ENCODE measurements around the gene MZB1. TPM values are rescaled to one million over a fixed set of nuclear protein-coding genes. Genes with fewer than 3 reads are reported as not detected.
A peak's percentile ranks its signal among the peaks of the same experiment; 100 is the strongest.

The MZB1 gene
- total RNA-seq, 1 donor from 2014 or later = 5.2 TPM

- Histone ChIP-seq H3K27ac (no peak overlapping the region), H3K27me3 (no peaks in the 10 kb centered on the region), H3K4me1 (peaks cover 6% of the 10 kb centered on the region), H3K9me3 (no peaks in the 10 kb centered on the region), H3K4me3 (no peak overlapping the region), H3K36me3 (no peaks in the 10 kb centered on the region)
- TF ChIP-seq CTCF (IDR thresholded peaks at IDR 0.05) = no peak
- intact Hi-C loops (cut with DNase I) = no loop called here
- no peak for ATAC-seq
- DNase-seq = no peak
Measured at GRCh38 chr5:139408191-139408590, 18.5 kb upstream of the MZB1 start.

GRCh38 chr5:139407517-139407916 lies 17.8 kb upstream of the MZB1 start:
- intact Hi-C loops (cut with DNase I) = no loop called here
- Histone ChIP-seq H3K27me3 (no peaks in the 10 kb centered on the region), H3K4me1 (peaks cover 6% of the 10 kb centered on the region), H3K36me3 (no peaks in the 10 kb centered on the region), H3K4me3 (no peak overlapping the region), H3K9me3 (no peaks in the 10 kb centered on the region), H3K27ac (no peak overlapping the region)
- no peak for TF ChIP-seq CTCF (IDR thresholded peaks at IDR 0.05)
- DNase-seq (no peak), ATAC-seq (no peak)

- Histone ChIP-seq H3K4me1 (peaks cover 6% of the 10 kb centered on the region), H3K27me3 (no peaks in the 10 kb centered on the region), H3K4me3 (no peak overlapping the region), H3K9me3 (no peaks in the 10 kb centered on the region), H3K27ac (no peak overlapping the region), H3K36me3 (no peaks in the 10 kb centered on the region)
- no peak for DNase-seq
- no peak for TF ChIP-seq CTCF (IDR thresholded peaks at IDR 0.05)
- intact Hi-C loops (cut with DNase I) = no loop called here
- no peak for ATAC-seq
Measured at GRCh38 chr5:139406963-139407362, 17.2 kb upstream of the MZB1 start.

- no peak for ATAC-seq
Measured at GRCh38 chr5:139404484-139404840, 14.7 kb upstream of the MZB1 start.

GRCh38 chr5:139403787-139404483 lies 14.2 kb upstream of the MZB1 start, which contains the start of gene SPATA24:
Gene SPATA24, minus strand, starts transcription at chr5:139404089. Its CDS starts 29 bp downstream, at chr5:139404060.
- intact Hi-C loops (cut with DNase I) = no loop called here
- Histone ChIP-seq H3K36me3 (no peaks in the 10 kb centered on the region), H3K4me3 (peak within 1 kb of the TSS; percentile 51), H3K27ac (peak within 1 kb of the TSS; percentile 89), H3K27me3 (no peaks in the 10 kb centered on the region), H3K4me1 (peaks cover 6% of the 10 kb centered on the region), H3K9me3 (no peaks in the 10 kb centered on the region)
- DNase-seq (peak; percentile 99), ATAC-seq (peak; percentile 97)
- TF ChIP-seq CTCF (IDR thresholded peaks at IDR 0.05) = no peak

More at GRCh38 chr5:139404484-139404840, 14.7 kb upstream of the MZB1 start:
- H3K9me3 ChIP-seq = no peaks in the 10 kb centered on the region
- H3K27me3 ChIP-seq = no peaks in the 10 kb centered on the region
- peaks cover 6% of the 10 kb centered on the region for H3K4me1 ChIP-seq
- H3K27ac ChIP-seq = peak overlapping the region; percentile 89
- TF ChIP-seq CTCF (IDR thresholded peaks at IDR 0.05) = no peak
- DNase-seq = no peak
- intact Hi-C loops (cut with DNase I) = no loop called here
- H3K36me3 ChIP-seq = no peaks in the 10 kb centered on the region
- peak overlapping the region; percentile 51 for H3K4me3 ChIP-seq
